IMR-90 (cell line): ENCODE measurements around the gene GPT2.

Experiments used
- BHLHE40 ChIP-seq: fragments of 150-350 bp; IDR thresholded peaks from 2 replicates; pipeline ENCODE4 v1.6.1; 2016; ENCODE audit warnings: mild to moderate bottlenecking, low read depth, low read length
- CEBPB ChIP-seq: IDR thresholded peaks from 2 replicates; pipeline ENCODE4 v1.6.1; 2012; ENCODE audit warnings: low read depth, low read length, improper control_type of control experiment
- CHD1 ChIP-seq: IDR thresholded peaks from 2 replicates; pipeline ENCODE4 v1.6.1; 2012; ENCODE audit warnings: low read depth, low read length, improper control_type of control experiment
- CTCF ChIP-seq: conservative IDR thresholded peaks from 2 replicates; pipeline ENCODE4 v1.5.1; 2012; ENCODE audit warnings: mild to moderate bottlenecking, low read depth, low read length, improper control_type of control experiment
- ELK1 ChIP-seq: fragments of 150-350 bp; IDR thresholded peaks from 2 replicates; pipeline ENCODE4 v1.6.1; 2016; ENCODE audit warnings: low read depth, mild to moderate bottlenecking, low read length, moderate library complexity, borderline replicate concordance
- FOS ChIP-seq: fragments of 150-350 bp; IDR thresholded peaks from 2 replicates; pipeline ENCODE4 v1.6.1; 2016; ENCODE audit warnings: low read depth, low read length
- MAFK ChIP-seq: IDR thresholded peaks from 2 replicates; pipeline ENCODE4 v1.6.1; 2012; ENCODE audit warnings: low read depth, low read length, improper control_type of control experiment
- MAZ ChIP-seq: IDR thresholded peaks from 2 replicates; pipeline ENCODE4 v1.6.1; 2012; ENCODE audit warnings: low read depth, mild to moderate bottlenecking, low read length, improper control_type of control experiment, moderate library complexity, borderline replicate concordance
- POLR2A ChIP-seq: IDR thresholded peaks from 2 replicates; pipeline ENCODE4 v1.6.1; 2012; ENCODE audit warnings: mild to moderate bottlenecking, low read depth, low read length
- RCOR1 ChIP-seq: IDR thresholded peaks from 2 replicates; pipeline ENCODE4 v1.6.1; 2012; ENCODE audit warnings: mild to moderate bottlenecking, low read length, improper control_type of control experiment; ENCODE audit not compliant: insufficient replicate concordance
- RFX5 ChIP-seq: IDR thresholded peaks from 2 replicates; pipeline ENCODE4 v1.8.0; 2012; ENCODE audit warnings: low read depth, mild to moderate bottlenecking, low read length, moderate library complexity
- USF2 ChIP-seq: fragments of 150-350 bp; IDR thresholded peaks from 2 replicates; pipeline ENCODE4 v1.6.1; 2017; ENCODE audit warnings: mild to moderate bottlenecking, antibody characterized with exemption, low read length, low read depth

- no peak for TF ChIP-seq CTCF
- no peak for TF ChIP-seq RFX5
- TF ChIP-seq POLR2A, result no peak
- no peak for TF ChIP-seq BHLHE40
- no peak for TF ChIP-seq ELK1
- no peak for TF ChIP-seq RCOR1
- no peak for TF ChIP-seq CEBPB
- no peak for TF ChIP-seq FOS
- TF ChIP-seq MAZ, result no peak
- no peak for TF ChIP-seq USF2
- TF ChIP-seq MAFK, result no peak
- no peak for TF ChIP-seq CHD1
These were observed 11.5 kb downstream of the GPT2 start for GRCh38 chr16:46895399-46896313.
